HEK293 (cell line): ENCODE measurements around the gene SIRT7.

Source experiments
- ATF2 ChIP-seq: fragments of 450-650 bp; formaldehyde crosslinking; IDR thresholded peaks from 2 replicates; pipeline ENCODE4 v1.5.1; 2016; ENCODE audit warnings: missing biosample characterization, missing genetic modification characterization, low read depth
- GFI1B ChIP-seq: fragments of 450-650 bp; formaldehyde crosslinking; IDR thresholded peaks from 2 replicates; pipeline ENCODE4 v1.5.1; 2016; ENCODE audit warnings: missing biosample characterization, missing genetic modification characterization
- HOXC10 ChIP-seq: sonication (generic); formaldehyde crosslinking; IDR thresholded peaks from 2 replicates; pipeline ENCODE4 v1.8.1; 2023; ENCODE audit warnings: mild to moderate bottlenecking, missing genetic modification reagents
- HOXD13 ChIP-seq: sonication (generic); formaldehyde crosslinking; IDR thresholded peaks from 2 replicates; pipeline ENCODE4 v1.8.0; 2022; ENCODE audit warnings: missing genetic modification reagents, borderline replicate concordance
- KLF1 ChIP-seq: fragments of 450-650 bp; formaldehyde crosslinking; IDR thresholded peaks from 2 replicates; pipeline ENCODE4 v1.5.1; 2016; ENCODE audit warnings: missing biosample characterization, missing genetic modification characterization
- KLF7 ChIP-seq: fragments of 450-650 bp; formaldehyde crosslinking; IDR thresholded peaks from 2 replicates; pipeline ENCODE4 v1.5.1; 2016; ENCODE audit warnings: missing biosample characterization, missing genetic modification characterization, borderline replicate concordance
- MZF1 ChIP-seq: fragments of 450-650 bp; formaldehyde crosslinking; IDR thresholded peaks from 2 replicates; pipeline ENCODE4 v1.5.1; 2017; ENCODE audit warnings: missing biosample characterization, missing genetic modification characterization, borderline replicate concordance
- OSR2 ChIP-seq: fragments of 450-650 bp; formaldehyde crosslinking; IDR thresholded peaks from 2 replicates; pipeline ENCODE4 v1.5.1; 2016; ENCODE audit warnings: missing biosample characterization, missing genetic modification characterization
- OVOL3 ChIP-seq: fragments of 450-650 bp; formaldehyde crosslinking; IDR thresholded peaks from 2 replicates; pipeline ENCODE4 v1.5.1; 2016; ENCODE audit warnings: missing biosample characterization, missing genetic modification characterization
- SALL2 ChIP-seq: fragments of 450-650 bp; formaldehyde crosslinking; IDR thresholded peaks from 2 replicates; pipeline ENCODE4 v1.5.0; 2017; ENCODE audit warnings: missing biosample characterization, mild to moderate bottlenecking, missing genetic modification characterization, borderline replicate concordance
- SP2 ChIP-seq: fragments of 450-650 bp; formaldehyde crosslinking; IDR thresholded peaks from 2 replicates; pipeline ENCODE4 v1.5.1; 2016; ENCODE audit warnings: missing biosample characterization, missing genetic modification characterization
- ZFP37 ChIP-seq: fragments of 450-650 bp; formaldehyde crosslinking; IDR thresholded peaks from 2 replicates; pipeline ENCODE4 v1.5.1; 2016; ENCODE audit warnings: missing biosample characterization, missing genetic modification characterization
- ZNF10 ChIP-seq: fragments of 450-650 bp; formaldehyde crosslinking; IDR thresholded peaks from 2 replicates; pipeline ENCODE4 v1.5.1; 2017; ENCODE audit warnings: missing biosample characterization, missing genetic modification characterization
- ZNF18 ChIP-seq: fragments of 450-650 bp; formaldehyde crosslinking; IDR thresholded peaks from 2 replicates; pipeline ENCODE4 v1.5.1; 2016; ENCODE audit warnings: missing biosample characterization, missing genetic modification characterization
- ZNF2 ChIP-seq: fragments of 450-650 bp; formaldehyde crosslinking; IDR thresholded peaks from 2 replicates; pipeline ENCODE4 v1.5.1; 2016; ENCODE audit warnings: missing biosample characterization, missing genetic modification characterization
- ZNF311 ChIP-seq: fragments of 450-650 bp; formaldehyde crosslinking; IDR thresholded peaks from 2 replicates; pipeline ENCODE4 v1.5.1; 2017; ENCODE audit warnings: missing biosample characterization, missing genetic modification characterization, borderline replicate concordance
- ZNF341 ChIP-seq: fragments of 450-650 bp; formaldehyde crosslinking; IDR thresholded peaks from 2 replicates; pipeline ENCODE4; 2016; ENCODE audit warnings: low read depth, missing biosample characterization, missing genetic modification characterization
- ZNF366 ChIP-seq: fragments of 450-650 bp; formaldehyde crosslinking; conservative IDR thresholded peaks from 2 replicates; pipeline ENCODE4 v1.5.1; 2016; ENCODE audit warnings: missing biosample characterization, missing genetic modification characterization
- ZNF426 ChIP-seq: fragments of 450-650 bp; formaldehyde crosslinking; IDR thresholded peaks from 2 replicates; pipeline ENCODE4 v1.5.1; 2017; ENCODE audit warnings: missing biosample characterization, missing genetic modification characterization, mild to moderate bottlenecking, inconsistent platforms, moderate library complexity
- ZNF513 ChIP-seq: fragments of 450-650 bp; IDR thresholded peaks from 2 replicates; pipeline ENCODE4 v1.5.1; 2018; ENCODE audit warnings: missing biosample characterization, missing genetic modification characterization
- ZNF555 ChIP-seq: fragments of 450-650 bp; formaldehyde crosslinking; conservative IDR thresholded peaks from 2 replicates; pipeline ENCODE4 v1.5.1; 2017; ENCODE audit warnings: missing biosample characterization, mild to moderate bottlenecking, missing genetic modification characterization, inconsistent platforms
- ZNF585B ChIP-seq: fragments of 450-650 bp; formaldehyde crosslinking; IDR thresholded peaks from 2 replicates; pipeline ENCODE4 v1.5.1; 2016; ENCODE audit warnings: missing biosample characterization, missing genetic modification characterization
- ZNF600 ChIP-seq: fragments of 450-650 bp; formaldehyde crosslinking; IDR thresholded peaks from 2 replicates; pipeline ENCODE4 v1.5.1; 2016; ENCODE audit warnings: missing biosample characterization, missing genetic modification characterization
- ZNF704 ChIP-seq: fragments of 450-650 bp; formaldehyde crosslinking; IDR thresholded peaks from 2 replicates; pipeline ENCODE4 v1.5.1; 2016; ENCODE audit warnings: missing biosample characterization, missing genetic modification characterization
- ZSCAN23 ChIP-seq: fragments of 450-650 bp; formaldehyde crosslinking; IDR thresholded peaks from 2 replicates; pipeline ENCODE4 v1.5.1; 2016; ENCODE audit warnings: missing biosample characterization, missing genetic modification characterization
- TF ChIP-seq, protein P1 (sequence below): fragments of 450-650 bp; formaldehyde crosslinking; IDR thresholded peaks from 2 replicates; pipeline ENCODE4 v1.5.1; 2016; ENCODE audit warnings: missing biosample characterization, missing genetic modification characterization
- TF ChIP-seq, protein P2 (sequence below): fragments of 450-650 bp; formaldehyde crosslinking; IDR thresholded peaks from 2 replicates; pipeline ENCODE4 v1.5.1; 2016; ENCODE audit warnings: missing biosample characterization, missing genetic modification characterization
- TF ChIP-seq, protein P3 (sequence below): fragments of 450-650 bp; formaldehyde crosslinking; IDR thresholded peaks from 2 replicates; pipeline ENCODE4 v1.5.1; 2016; ENCODE audit warnings: missing biosample characterization, missing genetic modification characterization

The SIRT7 gene

GRCh38 chr17:81869221-81870130, 48.5 kb downstream of the SIRT7 start (continued):
- TF ChIP-seq ZNF2 (tag by site-specific recombination) (peak; percentile 74), HOXC10 (no peak), OVOL3 (0 out of 2 replicates have a peak, but pooled peaks have one; percentile 18), ZFP37 (tag by site-specific recombination) (no peak; the same call in 1 of the 2 replicates), ZNF311 (tag by site-specific recombination) (no peak), ZNF585B (tag by site-specific recombination) (no peak), OSR2 (tag by site-specific recombination) (no peak), KLF1 (tag by site-specific recombination) (peak; percentile 19; the same call in 1 of the 2 replicates), ZNF18 (no peak; the same call in 1 of the 2 replicates), ZSCAN23 (tag by site-specific recombination) (peak; percentile 70; the same call in 1 of the 2 replicates), ZNF555 (no peak), ATF2 (no peak), ZNF704 (no peak), ZNF600 (tag by site-specific recombination) (peak; percentile 79; the same call in 1 of the 2 replicates), ZNF513 (tag by site-specific recombination) (no peak), SP2 (tag by site-specific recombination) (peak; percentile 8), GFI1B (tag by site-specific recombination) (no peak; the same call in 1 of the 2 replicates), HOXD13 (CRISPR knock-in tag) (no peak), MZF1 (tag by site-specific recombination) (0 out of 2 replicates have a peak, but pooled peaks have one; percentile 11), ZNF10 (tag by site-specific recombination) (0 out of 2 replicates have a peak, but pooled peaks have one; percentile 14), SALL2 (tag by site-specific recombination) (no peak), ZNF366 (tag by site-specific recombination) (no peak), KLF7 (tag by site-specific recombination) (no peak), ZNF426 (tag by site-specific recombination) (no peak), ZNF341 (tag by site-specific recombination) (no peak)
- TF ChIP-seq, protein P1, sequence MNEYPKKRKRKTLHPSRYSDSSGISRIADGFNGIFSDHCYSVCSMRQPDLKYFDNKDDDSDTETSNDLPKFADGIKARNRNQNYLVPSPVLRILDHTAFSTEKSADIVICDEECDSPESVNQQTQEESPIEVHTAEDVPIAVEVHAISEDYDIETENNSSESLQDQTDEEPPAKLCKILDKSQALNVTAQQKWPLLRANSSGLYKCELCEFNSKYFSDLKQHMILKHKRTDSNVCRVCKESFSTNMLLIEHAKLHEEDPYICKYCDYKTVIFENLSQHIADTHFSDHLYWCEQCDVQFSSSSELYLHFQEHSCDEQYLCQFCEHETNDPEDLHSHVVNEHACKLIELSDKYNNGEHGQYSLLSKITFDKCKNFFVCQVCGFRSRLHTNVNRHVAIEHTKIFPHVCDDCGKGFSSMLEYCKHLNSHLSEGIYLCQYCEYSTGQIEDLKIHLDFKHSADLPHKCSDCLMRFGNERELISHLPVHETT, result peak; percentile 48; the same call in 1 of the 2 replicates
- TF ChIP-seq, protein P2, sequence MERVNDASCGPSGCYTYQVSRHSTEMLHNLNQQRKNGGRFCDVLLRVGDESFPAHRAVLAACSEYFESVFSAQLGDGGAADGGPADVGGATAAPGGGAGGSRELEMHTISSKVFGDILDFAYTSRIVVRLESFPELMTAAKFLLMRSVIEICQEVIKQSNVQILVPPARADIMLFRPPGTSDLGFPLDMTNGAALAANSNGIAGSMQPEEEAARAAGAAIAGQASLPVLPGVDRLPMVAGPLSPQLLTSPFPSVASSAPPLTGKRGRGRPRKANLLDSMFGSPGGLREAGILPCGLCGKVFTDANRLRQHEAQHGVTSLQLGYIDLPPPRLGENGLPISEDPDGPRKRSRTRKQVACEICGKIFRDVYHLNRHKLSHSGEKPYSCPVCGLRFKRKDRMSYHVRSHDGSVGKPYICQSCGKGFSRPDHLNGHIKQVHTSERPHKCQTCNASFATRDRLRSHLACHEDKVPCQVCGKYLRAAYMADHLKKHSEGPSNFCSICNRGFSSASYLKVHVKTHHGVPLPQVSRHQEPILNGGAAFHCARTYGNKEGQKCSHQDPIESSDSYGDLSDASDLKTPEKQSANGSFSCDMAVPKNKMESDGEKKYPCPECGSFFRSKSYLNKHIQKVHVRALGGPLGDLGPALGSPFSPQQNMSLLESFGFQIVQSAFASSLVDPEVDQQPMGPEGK, result peak; percentile 53
- TF ChIP-seq, protein P3, sequence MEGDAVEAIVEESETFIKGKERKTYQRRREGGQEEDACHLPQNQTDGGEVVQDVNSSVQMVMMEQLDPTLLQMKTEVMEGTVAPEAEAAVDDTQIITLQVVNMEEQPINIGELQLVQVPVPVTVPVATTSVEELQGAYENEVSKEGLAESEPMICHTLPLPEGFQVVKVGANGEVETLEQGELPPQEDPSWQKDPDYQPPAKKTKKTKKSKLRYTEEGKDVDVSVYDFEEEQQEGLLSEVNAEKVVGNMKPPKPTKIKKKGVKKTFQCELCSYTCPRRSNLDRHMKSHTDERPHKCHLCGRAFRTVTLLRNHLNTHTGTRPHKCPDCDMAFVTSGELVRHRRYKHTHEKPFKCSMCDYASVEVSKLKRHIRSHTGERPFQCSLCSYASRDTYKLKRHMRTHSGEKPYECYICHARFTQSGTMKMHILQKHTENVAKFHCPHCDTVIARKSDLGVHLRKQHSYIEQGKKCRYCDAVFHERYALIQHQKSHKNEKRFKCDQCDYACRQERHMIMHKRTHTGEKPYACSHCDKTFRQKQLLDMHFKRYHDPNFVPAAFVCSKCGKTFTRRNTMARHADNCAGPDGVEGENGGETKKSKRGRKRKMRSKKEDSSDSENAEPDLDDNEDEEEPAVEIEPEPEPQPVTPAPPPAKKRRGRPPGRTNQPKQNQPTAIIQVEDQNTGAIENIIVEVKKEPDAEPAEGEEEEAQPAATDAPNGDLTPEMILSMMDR (tag by site-specific recombination), result peak; percentile 93
